Measurements from ENCODE around the gene PLIN5.

The PLIN5 gene

DNA sequence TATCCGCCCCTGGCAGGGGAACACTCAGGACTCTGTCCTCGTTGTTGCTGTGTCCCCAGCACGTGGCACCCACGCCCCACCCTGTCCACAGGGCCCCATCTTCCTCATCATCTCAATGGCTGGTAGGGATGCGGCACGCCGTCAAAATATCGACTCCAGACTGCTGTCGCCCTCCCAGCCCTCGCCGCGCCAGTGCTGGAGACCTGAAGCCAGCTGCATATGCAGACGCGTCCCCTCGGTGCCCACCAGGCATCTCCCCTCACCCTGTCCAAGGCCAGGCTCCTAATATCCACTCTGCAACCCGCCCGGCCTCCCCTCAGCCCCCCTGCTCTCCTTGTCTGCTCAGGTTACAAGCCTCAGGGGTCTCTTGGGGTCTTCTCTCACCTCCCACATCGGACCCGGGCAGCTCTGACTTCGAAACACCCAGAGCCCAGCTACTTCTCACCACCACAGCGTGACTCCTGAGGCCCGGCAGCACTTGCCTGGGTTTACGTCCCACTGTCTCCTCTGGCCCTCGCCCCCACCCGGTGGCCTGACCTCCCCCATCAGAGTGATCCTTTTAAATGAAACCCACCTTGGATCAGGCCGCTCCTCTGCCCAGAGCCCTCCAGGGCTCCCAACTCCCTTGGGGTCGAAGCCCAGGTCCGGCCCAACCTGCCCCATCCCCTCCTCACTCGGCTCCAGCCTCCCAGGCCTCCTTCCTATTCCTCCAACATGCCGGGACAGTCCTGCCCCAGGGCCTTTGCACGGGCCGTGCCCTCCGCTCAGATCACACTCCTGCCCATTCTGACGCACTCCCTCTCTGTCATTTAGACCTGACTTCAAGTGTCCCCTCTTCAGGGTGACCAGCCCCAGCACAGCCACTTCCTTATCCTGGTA, 29.2 kb downstream of the PLIN5 start:
- DNase-seq (ENCODE audit: insufficient read length) (no peak), FAIRE-seq (no peak)
- TF ChIP-seq POLR2AphosphoS5 (IDR thresholded peaks at IDR 0.05; ENCODE audit: low read depth, low read length): no peak
- no peak for TF ChIP-seq POLR2A (IDR thresholded peaks at IDR 0.05; ENCODE audit: low read depth, low read length)
- TF ChIP-seq TAF1 (IDR thresholded peaks at IDR 0.05; ENCODE audit: borderline replicate concordance, low read depth, low read length): no peak

DNA sequence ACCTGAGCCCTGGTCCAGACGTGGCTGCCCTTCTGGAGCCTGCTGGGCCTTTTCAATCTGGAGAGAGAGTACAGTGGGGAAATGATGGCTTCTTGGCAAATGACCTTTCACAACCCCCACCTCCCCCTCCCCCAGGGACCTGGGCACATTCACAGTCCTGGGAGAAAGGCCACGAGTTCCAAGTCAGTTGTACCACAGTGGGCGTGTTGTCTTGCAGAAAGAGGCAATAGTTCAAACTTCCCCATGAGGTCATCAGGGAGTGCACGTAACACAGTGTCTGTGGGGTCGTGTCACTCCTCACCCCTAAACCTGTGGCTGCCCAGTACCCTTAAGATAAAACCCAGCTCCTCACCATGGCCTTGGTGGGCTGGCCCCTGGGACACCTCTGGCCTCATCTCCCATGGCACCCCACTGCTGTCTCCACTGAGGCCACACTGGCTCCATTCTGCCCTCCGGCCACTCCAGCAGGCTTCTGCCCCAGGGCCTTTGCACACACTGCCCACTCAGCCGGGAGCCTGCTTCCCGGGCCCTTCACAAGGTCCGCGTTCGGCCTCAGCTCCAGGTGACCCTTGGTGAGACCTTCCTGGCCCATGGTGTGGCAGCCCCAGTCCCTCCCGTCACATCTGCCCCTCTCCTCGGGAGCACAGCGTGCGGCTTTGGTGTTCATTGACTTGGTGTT, 30.0 kb downstream of the PLIN5 start:
- no peak for TF ChIP-seq POLR2A (IDR thresholded peaks at IDR 0.05; ENCODE audit: low read depth, low read length)
- TF ChIP-seq TAF1 (IDR thresholded peaks at IDR 0.05; ENCODE audit: borderline replicate concordance, low read depth, low read length): no peak
- TF ChIP-seq POLR2AphosphoS5 (IDR thresholded peaks at IDR 0.05; ENCODE audit: low read depth, low read length): no peak
- no peak for DNase-seq (ENCODE audit: insufficient read length)
- no peak for FAIRE-seq

DNA sequence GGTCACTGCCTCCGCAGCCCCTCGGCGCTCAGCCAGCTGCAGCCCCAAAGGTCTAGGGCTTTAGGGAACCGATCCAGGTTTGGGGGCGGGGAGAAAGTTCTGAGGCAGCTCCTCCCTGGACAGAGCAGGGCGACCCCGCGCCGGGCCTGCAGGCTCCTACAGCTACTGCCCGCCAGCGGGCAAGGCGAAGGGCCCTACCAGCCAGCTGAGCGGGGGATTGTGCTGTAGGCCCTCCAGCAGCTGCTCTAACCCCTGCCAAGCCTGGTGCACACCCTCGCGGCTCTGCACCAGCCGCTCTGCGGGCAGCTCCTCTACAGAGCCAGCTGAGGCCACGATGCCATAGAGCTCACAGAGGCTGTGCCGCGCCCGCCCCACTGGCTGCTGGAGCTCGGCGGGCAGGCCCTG, 30.7 kb downstream of the PLIN5 start:
- no peak for FAIRE-seq
- DNase-seq (ENCODE audit: insufficient read length): no peak
- no peak for TF ChIP-seq TAF1 (IDR thresholded peaks at IDR 0.05; ENCODE audit: borderline replicate concordance, low read depth, low read length)
- no peak for TF ChIP-seq POLR2A (IDR thresholded peaks at IDR 0.05; ENCODE audit: low read depth, low read length)
- TF ChIP-seq POLR2AphosphoS5 (IDR thresholded peaks at IDR 0.05; ENCODE audit: low read depth, low read length): no peak

DNA sequence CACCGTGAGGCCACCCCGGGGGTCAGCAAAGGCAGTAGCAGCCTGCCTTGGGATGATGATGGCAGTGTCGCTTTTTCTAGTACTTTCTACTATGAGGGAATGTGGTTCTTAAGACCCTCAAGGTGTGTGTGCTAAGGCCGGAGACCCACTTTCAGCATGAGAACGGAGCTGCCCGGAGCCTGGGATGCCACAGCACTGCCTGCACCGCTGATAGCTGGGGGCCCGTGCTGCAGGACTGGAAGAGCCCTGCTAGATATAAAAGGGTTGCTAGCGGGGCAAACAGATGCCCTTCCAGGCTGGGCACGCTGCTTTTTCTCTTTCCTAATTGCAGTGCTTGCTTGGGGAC, 31.2 kb downstream of the PLIN5 start:
- FAIRE-seq: no peak
- DNase-seq (ENCODE audit: insufficient read length): no peak
- no peak for TF ChIP-seq POLR2A (IDR thresholded peaks at IDR 0.05; ENCODE audit: low read depth, low read length)
- no peak for TF ChIP-seq POLR2AphosphoS5 (IDR thresholded peaks at IDR 0.05; ENCODE audit: low read depth, low read length)
- TF ChIP-seq TAF1 (IDR thresholded peaks at IDR 0.05; ENCODE audit: borderline replicate concordance, low read depth, low read length): no peak

DNA sequence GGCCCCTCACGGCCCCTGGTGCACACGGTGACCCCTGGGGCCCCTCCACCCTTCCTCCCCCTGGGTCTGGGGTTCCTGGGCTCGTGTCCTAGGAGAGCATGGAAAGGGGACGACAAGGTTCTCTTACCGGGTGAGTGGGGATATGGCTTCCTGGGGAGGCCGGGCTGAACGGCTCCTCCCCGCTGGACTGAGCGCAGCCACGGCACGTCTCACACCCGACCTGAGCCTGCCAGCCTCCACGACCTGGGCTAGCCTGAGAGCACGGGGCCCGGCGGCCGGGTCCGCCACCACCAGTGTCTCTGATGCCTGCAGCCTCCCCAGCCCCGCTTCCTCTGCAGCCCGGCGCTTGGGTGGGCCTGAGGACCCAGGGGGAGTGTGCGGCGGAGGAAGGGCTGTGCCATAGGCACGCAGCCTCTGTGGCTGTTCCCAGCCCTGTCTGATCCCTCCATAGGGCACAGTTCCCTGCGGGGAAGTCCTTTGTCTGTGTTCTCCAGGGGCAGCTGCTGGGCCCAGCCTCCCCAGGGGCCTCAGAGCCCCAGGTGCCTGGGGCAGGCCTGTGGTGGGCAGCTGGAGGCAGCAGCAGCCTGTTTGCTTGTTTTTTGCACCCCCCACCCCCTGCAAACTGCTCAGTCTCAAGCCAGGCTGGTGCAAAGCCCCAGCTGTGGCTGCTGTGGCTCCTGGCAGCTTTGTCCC, 31.7 kb downstream of the PLIN5 start:
- no peak for TF ChIP-seq POLR2A (IDR thresholded peaks at IDR 0.05; ENCODE audit: low read depth, low read length)
- TF ChIP-seq TAF1 (IDR thresholded peaks at IDR 0.05; ENCODE audit: borderline replicate concordance, low read depth, low read length): no peak
- TF ChIP-seq POLR2AphosphoS5 (IDR thresholded peaks at IDR 0.05; ENCODE audit: low read depth, low read length): no peak
- no peak for FAIRE-seq
- DNase-seq (ENCODE audit: insufficient read length): no peak

DNA sequence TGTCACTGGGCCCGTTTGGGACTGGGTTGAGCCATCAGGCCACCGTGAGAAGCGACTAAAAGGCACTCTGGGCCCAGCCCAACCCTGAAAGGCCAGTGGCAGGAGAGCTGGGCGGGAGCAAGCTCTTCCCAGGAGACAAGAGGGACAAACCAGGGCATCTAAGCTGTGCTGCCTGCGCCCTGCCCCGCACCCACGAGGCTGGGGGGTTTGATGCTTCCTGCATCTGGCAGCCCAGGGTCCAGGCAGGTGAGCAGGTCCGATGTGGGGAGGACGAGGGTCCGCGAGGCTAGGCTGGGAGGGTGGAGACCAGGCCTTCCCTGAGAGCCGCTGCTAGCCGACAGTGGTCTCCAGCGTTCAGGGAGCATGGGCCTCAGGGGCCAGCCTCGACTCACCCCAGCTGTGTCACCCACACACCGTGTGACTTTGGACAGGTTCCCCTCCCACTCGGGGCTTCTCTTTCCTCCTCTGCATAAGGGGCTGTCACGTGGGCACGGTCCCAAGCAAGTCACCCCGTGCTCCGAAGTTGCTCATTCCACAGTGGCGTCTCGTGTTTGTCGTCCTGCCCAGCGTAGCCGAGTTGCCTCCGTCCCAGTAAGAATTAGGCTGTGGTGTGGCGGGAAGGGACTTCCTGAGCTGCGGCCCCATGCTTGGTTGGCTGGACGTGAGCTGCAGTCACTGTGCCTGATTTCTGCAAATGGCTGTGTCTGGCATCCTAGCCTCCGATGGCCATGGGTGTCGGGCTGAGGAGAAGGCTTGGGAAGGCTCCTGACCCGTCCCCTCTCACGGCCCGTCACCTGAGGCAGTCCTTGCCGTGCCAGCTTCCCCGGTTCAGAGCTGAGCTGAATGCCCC, 32.5 kb downstream of the PLIN5 start:
- DNase-seq (ENCODE audit: insufficient read length) (no peak), FAIRE-seq (no peak)
- TF ChIP-seq POLR2AphosphoS5 (IDR thresholded peaks at IDR 0.05; ENCODE audit: low read depth, low read length) (no peak), TAF1 (IDR thresholded peaks at IDR 0.05; ENCODE audit: borderline replicate concordance, low read depth, low read length) (no peak), POLR2A (IDR thresholded peaks at IDR 0.05; ENCODE audit: low read depth, low read length) (no peak)

DNA sequence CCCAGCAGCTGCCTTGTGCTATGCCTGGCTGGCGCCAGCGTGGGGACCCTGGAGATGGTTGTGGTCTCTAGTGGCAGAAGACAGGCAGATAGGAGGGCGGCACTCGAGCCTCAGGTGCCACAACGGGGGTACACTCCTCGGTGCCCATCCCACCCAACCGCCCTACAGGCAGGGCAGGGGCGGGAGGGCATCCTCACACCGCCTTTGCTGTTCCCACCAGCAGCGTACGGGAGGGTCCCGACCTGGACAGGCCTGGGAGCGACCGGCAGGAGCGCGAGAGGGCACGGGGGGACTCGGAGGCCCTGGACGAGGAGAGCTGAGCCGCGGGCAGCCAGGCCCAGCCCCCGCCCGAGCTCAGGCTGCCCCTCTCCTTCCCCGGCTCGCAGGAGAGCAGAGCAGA, 33.3 kb downstream of the PLIN5 start:
- FAIRE-seq: no peak

DNA sequence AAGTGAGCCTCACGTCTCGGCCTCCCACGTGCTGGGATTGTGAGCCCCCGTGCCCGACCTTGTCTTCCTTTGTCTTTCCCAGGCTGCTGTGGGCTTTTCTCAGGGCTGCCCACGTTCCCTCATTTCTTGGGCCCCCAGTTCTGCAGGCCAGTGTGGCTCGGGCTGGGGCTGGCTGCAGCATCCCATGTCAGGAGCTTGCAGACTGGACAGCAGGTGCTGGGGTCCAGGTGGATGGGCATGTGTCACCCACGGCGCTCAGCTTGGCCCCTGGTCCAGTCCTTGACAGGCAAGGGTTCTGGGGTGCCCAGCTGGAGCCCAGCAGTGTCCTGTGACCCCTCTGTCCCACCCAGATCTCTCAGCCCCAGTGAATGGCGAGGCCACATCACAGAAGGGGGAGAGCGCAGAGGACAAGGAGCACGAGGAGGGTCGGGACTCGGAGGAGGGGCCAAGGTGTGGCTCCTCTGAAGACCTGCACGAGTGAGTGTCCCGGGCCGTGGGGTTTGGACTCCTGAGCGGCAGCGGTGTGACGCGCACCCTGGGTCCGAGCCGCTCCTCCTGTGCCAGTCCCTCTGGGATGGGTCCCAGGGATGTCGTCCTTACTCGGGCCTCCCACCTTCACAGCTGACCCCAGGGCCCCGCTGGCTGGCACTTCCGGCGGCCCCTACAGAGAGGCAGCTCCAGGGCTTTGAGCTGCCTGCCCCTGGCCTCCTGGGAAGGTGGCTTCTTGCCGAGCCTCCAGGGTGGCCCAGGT, 34.0 kb downstream of the PLIN5 start:
- TF ChIP-seq TAF1 (IDR thresholded peaks at IDR 0.05; ENCODE audit: borderline replicate concordance, low read depth, low read length) (no peak), POLR2A (IDR thresholded peaks at IDR 0.05; ENCODE audit: low read depth, low read length) (no peak)
- FAIRE-seq: no peak
- no peak for DNase-seq (ENCODE audit: insufficient read length)

More for the DNA sequence above, 33.3 kb downstream of the PLIN5 start:
- TF ChIP-seq TAF1 (IDR thresholded peaks at IDR 0.05; ENCODE audit: borderline replicate concordance, low read depth, low read length) (no peak), POLR2AphosphoS5 (IDR thresholded peaks at IDR 0.05; ENCODE audit: low read depth, low read length) (no peak), POLR2A (IDR thresholded peaks at IDR 0.05; ENCODE audit: low read depth, low read length) (no peak)
- DNase-seq (ENCODE audit: insufficient read length): no peak

DNA sequence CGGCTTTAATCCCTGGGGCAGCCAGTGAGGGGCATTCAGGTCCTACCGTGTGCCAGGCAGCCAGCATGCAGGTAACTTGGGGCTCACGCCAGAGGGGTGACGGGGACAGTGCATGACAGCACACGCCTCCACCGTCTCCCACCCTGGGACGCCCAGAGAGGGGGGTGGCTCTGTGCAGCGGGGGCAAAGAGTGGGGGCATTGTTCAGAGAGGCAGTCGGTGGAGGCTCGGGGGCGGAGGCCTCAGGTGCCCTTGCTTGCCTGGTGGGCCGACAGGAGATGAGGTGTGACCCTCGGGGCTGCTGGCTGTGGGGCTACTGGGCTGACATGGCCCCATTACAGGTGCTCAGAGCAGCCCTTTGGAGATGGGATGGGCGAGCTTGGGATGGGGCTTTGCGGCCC, 35.2 kb downstream of the PLIN5 start:
- no peak for FAIRE-seq
- TF ChIP-seq TAF1 (IDR thresholded peaks at IDR 0.05; ENCODE audit: borderline replicate concordance, low read depth, low read length): no peak
- no peak for TF ChIP-seq POLR2AphosphoS5 (IDR thresholded peaks at IDR 0.05; ENCODE audit: low read depth, low read length)
- TF ChIP-seq POLR2A (IDR thresholded peaks at IDR 0.05; ENCODE audit: low read depth, low read length): no peak
- DNase-seq (ENCODE audit: insufficient read length): no peak

DNA sequence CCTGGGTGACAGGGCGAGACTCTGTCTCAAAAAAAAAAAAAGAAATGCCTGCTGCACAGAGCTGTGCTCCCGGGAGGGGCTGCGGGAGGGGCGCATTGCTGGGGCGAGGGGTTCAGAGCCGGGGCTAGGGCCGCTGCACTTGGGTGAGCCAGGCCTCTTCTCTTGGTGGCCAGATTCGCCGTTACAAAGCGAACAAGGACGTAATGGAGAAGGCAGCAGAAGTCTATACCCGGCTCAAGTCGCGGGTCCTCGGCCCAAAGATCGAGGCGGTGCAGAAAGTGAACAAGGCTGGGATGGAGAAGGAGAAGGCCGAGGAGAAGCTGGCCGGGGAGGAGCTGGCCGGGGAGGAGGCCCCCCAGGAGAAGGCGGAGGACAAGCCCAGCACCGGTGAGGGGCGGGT, 35.7 kb downstream of the PLIN5 start:
- DNase-seq (ENCODE audit: insufficient read length): no peak
- TF ChIP-seq POLR2AphosphoS5 (IDR thresholded peaks at IDR 0.05; ENCODE audit: low read depth, low read length) (no peak), POLR2A (IDR thresholded peaks at IDR 0.05; ENCODE audit: low read depth, low read length) (no peak), TAF1 (IDR thresholded peaks at IDR 0.05; ENCODE audit: borderline replicate concordance, low read depth, low read length) (no peak)
- no peak for FAIRE-seq
